H9 (cell line): ENCODE data around the gene KIF13A. TPM values are rescaled to one million over a fixed set of nuclear protein-coding genes. Genes with fewer than 3 reads are reported as not detected.

Experiments
- DNase-seq: peaks from one replicate; pipeline ENCODE4 v3.0.0-alpha.2; 2017
- H2AFZ ChIP-seq: one replicate; pipeline ENCODE4 v1.6.1; 2013; ENCODE audit warnings: mild to moderate bottlenecking, low read length, control low read depth, moderate library complexity
- H2AK5ac ChIP-seq: 2 replicates; pipeline ENCODE4 v1.6.1; 2013; ENCODE audit warnings: low read length, control low read depth, mixed read lengths; ENCODE audit not compliant: insufficient read length
- H2BK120ac ChIP-seq: one replicate; pipeline ENCODE4 v1.6.1; 2013; ENCODE audit warnings: low read depth, mild to moderate bottlenecking, low read length, control low read depth, inconsistent platforms; ENCODE audit not compliant: poor library complexity, severe bottlenecking
- H2BK12ac ChIP-seq: 2 replicates; pipeline ENCODE4 v1.6.1; 2013; ENCODE audit warnings: low read length, control low read depth, mixed read lengths, low read depth; ENCODE audit not compliant: insufficient read length
- H2BK15ac ChIP-seq: 2 replicates; pipeline ENCODE4 v1.6.1; 2013; ENCODE audit warnings: low read depth, low read length, control low read depth
- H2BK20ac ChIP-seq: one replicate; pipeline ENCODE4 v1.6.1; 2013; ENCODE audit warnings: low read depth, mild to moderate bottlenecking, low read length, control low read depth, inconsistent platforms; ENCODE audit not compliant: poor library complexity, severe bottlenecking
- H2BK5ac ChIP-seq: 2 replicates; pipeline ENCODE4 v1.6.1; 2013; ENCODE audit warnings: low read length, control low read depth, mixed read lengths; ENCODE audit not compliant: insufficient read length
- H3K14ac ChIP-seq: 2 replicates; pipeline ENCODE4 v1.6.1; 2013; ENCODE audit warnings: low read length, control low read depth; ENCODE audit not compliant: insufficient read depth
- H3K18ac ChIP-seq: 2 replicates; pipeline ENCODE4 v1.6.1; 2013; ENCODE audit warnings: low read depth, mild to moderate bottlenecking, mixed read lengths, low read length, control low read depth; ENCODE audit not compliant: insufficient read length
- H3K23ac ChIP-seq: 2 replicates; pipeline ENCODE4 v1.6.1; 2013; ENCODE audit warnings: low read length, control low read depth, mixed read lengths, low read depth; ENCODE audit not compliant: insufficient read length
- H3K23me2 ChIP-seq: 2 replicates; pipeline ENCODE4 v1.6.1; 2013; ENCODE audit warnings: low read depth, mild to moderate bottlenecking, mixed read lengths, low read length, control low read depth; ENCODE audit not compliant: insufficient read length, poor library complexity, severe bottlenecking
- H3K27ac ChIP-seq: 2 replicates; pipeline ENCODE4 v1.5.1; 2013; ENCODE audit warnings: low read length, control low read depth, mixed read lengths, low read depth; ENCODE audit not compliant: insufficient read length
- H3K27me3 ChIP-seq: 2 replicates; pipeline ENCODE4 v1.6.1; 2013; ENCODE audit warnings: low read length, control low read depth, inconsistent platforms; ENCODE audit not compliant: insufficient read depth
- H3K4ac ChIP-seq: 2 replicates; pipeline ENCODE4 v1.6.1; 2013; ENCODE audit warnings: low read depth, mild to moderate bottlenecking, control low read depth, inconsistent platforms, low read length, moderate library complexity
- H3K4me1 ChIP-seq: 2 replicates; pipeline ENCODE4 v1.6.1; 2013; ENCODE audit warnings: low read length, control low read depth, inconsistent platforms; ENCODE audit not compliant: insufficient read depth
- H3K4me2 ChIP-seq: 2 replicates; pipeline ENCODE4 v1.6.1; 2013; ENCODE audit warnings: low read length, control low read depth, mixed read lengths; ENCODE audit not compliant: insufficient read length, insufficient read depth
- H3K56ac ChIP-seq: 2 replicates; pipeline ENCODE4 v1.6.1; 2013; ENCODE audit warnings: low read depth, mild to moderate bottlenecking, mixed read lengths, low read length, control low read depth; ENCODE audit not compliant: insufficient read length
- H3K79me1 ChIP-seq: 2 replicates; pipeline ENCODE4 v1.6.1; 2013; ENCODE audit warnings: low read depth, mild to moderate bottlenecking, moderate library complexity, low read length, control low read depth, inconsistent platforms; ENCODE audit not compliant: insufficient read depth, poor library complexity, severe bottlenecking
- H3K79me2 ChIP-seq: 2 replicates; pipeline ENCODE4 v1.6.1; 2013; ENCODE audit warnings: low read length, control low read depth, inconsistent platforms; ENCODE audit not compliant: insufficient read depth
- H3K9ac ChIP-seq: 2 replicates; pipeline ENCODE4 v1.6.1; 2013; ENCODE audit warnings: low read length, control low read depth, mixed read lengths; ENCODE audit not compliant: insufficient read length; ENCODE audit errors: extremely low read depth
- H3K9me3 ChIP-seq: one replicate; pipeline ENCODE4 v1.6.1; 2013; ENCODE audit warnings: low read depth, low read length, inconsistent platforms; ENCODE audit not compliant: control insufficient read depth
- H3T11ph ChIP-seq: one replicate; pipeline ENCODE4 v1.6.1; 2013; ENCODE audit warnings: mild to moderate bottlenecking, low read length, control low read depth, inconsistent platforms
- H4K20me1 ChIP-seq: one replicate; pipeline ENCODE4 v1.6.1; 2013; ENCODE audit not compliant: control insufficient read depth, insufficient read length, insufficient read depth
- H4K5ac ChIP-seq: 2 replicates; pipeline ENCODE4 v1.6.1; 2013; ENCODE audit warnings: low read depth, mild to moderate bottlenecking, mixed read lengths, low read length, control low read depth; ENCODE audit not compliant: insufficient read length
- H4K8ac ChIP-seq: replicated peaks from 2 replicates; pipeline ENCODE4 v1.6.1; 2013; ENCODE audit warnings: low read length, control low read depth, mixed read lengths, low read depth; ENCODE audit not compliant: insufficient read length
- H4K91ac ChIP-seq: 2 replicates; pipeline ENCODE4 v1.6.1; 2013; ENCODE audit warnings: low read depth, mild to moderate bottlenecking, moderate library complexity, mixed read lengths, low read length, control low read depth; ENCODE audit not compliant: insufficient read length
- H3K27ac Mint-ChIP-seq, 3 experiments: 2 replicates in 2 of 3; 3 replicates in 1 of 3; pipeline ENCODE4 v1.8.0; 2020 to 2021; ENCODE audit warnings: mixed read lengths in 3 of 3, mild to moderate bottlenecking in 1 of 3, moderate library complexity in 1 of 3
- H3K27me3 Mint-ChIP-seq: 2 replicates; pipeline ENCODE4 v1.8.0; 2021; ENCODE audit warnings: low read depth, mild to moderate bottlenecking, moderate library complexity, mixed read lengths
- H3K36me3 Mint-ChIP-seq, 3 experiments: 2 replicates in 2 of 3; 3 replicates in 1 of 3; pipeline ENCODE4 v1.8.0; 2020 to 2021; ENCODE audit warnings: low read depth in 3 of 3, mixed read lengths in 3 of 3; ENCODE audit not compliant: insufficient read depth in 1 of 3
- H3K4me1 Mint-ChIP-seq, 2 experiments: 2 replicates each; pipeline ENCODE4 v1.8.0; 2020; ENCODE audit warnings: mixed read lengths in 2 of 2
- H3K4me3 Mint-ChIP-seq, 2 experiments: 2 replicates in 1 of 2; 3 replicates in 1 of 2; pipeline ENCODE4 v1.8.0; 2020 to 2021; ENCODE audit warnings: mild to moderate bottlenecking in 2 of 2, mixed read lengths in 2 of 2, moderate library complexity in 1 of 2
- H3K9me3 Mint-ChIP-seq, 2 experiments: 2 replicates in 1 of 2; 3 replicates in 1 of 2; pipeline ENCODE4 v1.8.0; 2020; ENCODE audit warnings: mild to moderate bottlenecking in 2 of 2, mixed read lengths in 2 of 2, moderate library complexity in 1 of 2
- WGBS: extraction: QIAGEN DNeasy Blood & Tissue Kit; methylation state at CpG from one replicate; pipeline ENCODE4 v1.1.7; 2013; ENCODE audit warnings: missing lambda C conversion rate, low lambda C conversion rate, mixed read lengths; ENCODE audit not compliant: insufficient read length; ENCODE audit errors: extremely low coverage; 5-methylcytosine and 5-hydroxymethylcytosine counted together
- total RNA-seq: library from RNA; stranded (reverse); gene quantifications from 2 replicates; pipeline ENCODE4 v1.2.1, GENCODE V29; 2021
- TF ChIP-seq, protein P1 (sequence below): fragments of 200-600 bp; sonication (generic); conservative IDR thresholded peaks from 3 replicates; pipeline ENCODE4 v1.8.0; 2021; ENCODE audit warnings: antibody characterized with exemption, mild to moderate bottlenecking

KIF13A gene
- total RNA-seq, 1 experiment from 2014 or later: 38.2 TPM

DNA sequence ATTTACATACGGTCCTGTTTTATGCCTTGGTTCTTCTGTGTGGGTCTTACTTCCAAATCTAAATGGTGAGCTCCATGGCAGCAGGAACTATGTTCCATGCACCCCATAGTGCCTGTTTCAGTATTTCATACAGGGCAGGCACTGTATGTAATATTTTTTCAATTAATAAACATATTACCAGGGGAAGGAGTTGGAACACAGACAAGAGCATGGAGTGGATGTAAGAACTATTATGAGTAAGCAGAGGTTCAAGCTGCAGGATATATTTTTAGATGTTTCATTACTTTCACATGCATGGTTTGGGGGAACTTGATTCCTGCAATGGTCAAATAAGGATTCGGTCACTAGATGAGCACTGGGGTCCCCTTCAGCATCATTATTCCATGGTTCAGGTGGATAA, 108.3 kb downstream of the KIF13A start:
- Histone ChIP-seq H4K5ac (no peak overlapping the region), H3K79me1 (no peaks in the 10 kb centered on the region), H2BK15ac (no peak overlapping the region), H3K18ac (no peak overlapping the region), H3K9me3 (no peaks in the 10 kb centered on the region), H4K8ac (no peak overlapping the region), H3T11ph (no peak overlapping the region), H3K14ac (no peak overlapping the region), H3K23ac (no peak overlapping the region), H3K27me3 (no peaks in the 10 kb centered on the region), H2AK5ac (no peak overlapping the region), H3K79me2 (no peaks in the 10 kb centered on the region), H3K56ac (no peak overlapping the region), H3K23me2 (no peaks in the 10 kb centered on the region), H3K4me1 (0 out of 2 replicates have a peak, but pooled peaks cover 3% of the 10 kb centered on the region), H3K9ac (no peak overlapping the region), H3K27ac (no peak overlapping the region), H2BK12ac (no peak overlapping the region), H2BK20ac (no peak overlapping the region), H2BK120ac (no peak overlapping the region), H4K91ac (no peak overlapping the region), H2AFZ (no peak overlapping the region), H2BK5ac (no peak overlapping the region), H3K4ac (no peak overlapping the region), H3K4me2 (no peak overlapping the region), H4K20me1 (no peaks in the 10 kb centered on the region)
- WGBS: no CpG with 5 or more reads among the region's 2 CpGs
- TF ChIP-seq, protein P1, sequence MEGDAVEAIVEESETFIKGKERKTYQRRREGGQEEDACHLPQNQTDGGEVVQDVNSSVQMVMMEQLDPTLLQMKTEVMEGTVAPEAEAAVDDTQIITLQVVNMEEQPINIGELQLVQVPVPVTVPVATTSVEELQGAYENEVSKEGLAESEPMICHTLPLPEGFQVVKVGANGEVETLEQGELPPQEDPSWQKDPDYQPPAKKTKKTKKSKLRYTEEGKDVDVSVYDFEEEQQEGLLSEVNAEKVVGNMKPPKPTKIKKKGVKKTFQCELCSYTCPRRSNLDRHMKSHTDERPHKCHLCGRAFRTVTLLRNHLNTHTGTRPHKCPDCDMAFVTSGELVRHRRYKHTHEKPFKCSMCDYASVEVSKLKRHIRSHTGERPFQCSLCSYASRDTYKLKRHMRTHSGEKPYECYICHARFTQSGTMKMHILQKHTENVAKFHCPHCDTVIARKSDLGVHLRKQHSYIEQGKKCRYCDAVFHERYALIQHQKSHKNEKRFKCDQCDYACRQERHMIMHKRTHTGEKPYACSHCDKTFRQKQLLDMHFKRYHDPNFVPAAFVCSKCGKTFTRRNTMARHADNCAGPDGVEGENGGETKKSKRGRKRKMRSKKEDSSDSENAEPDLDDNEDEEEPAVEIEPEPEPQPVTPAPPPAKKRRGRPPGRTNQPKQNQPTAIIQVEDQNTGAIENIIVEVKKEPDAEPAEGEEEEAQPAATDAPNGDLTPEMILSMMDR: no peak
- no peaks in the 10 kb centered on the region for H3K9me3 Mint-ChIP-seq
- no peak for DNase-seq
- peaks cover 11% of the 10 kb centered on the region in 2 experiments; a peak in 3 of 4 replicates for H3K4me1 Mint-ChIP-seq
- no peaks in the 10 kb centered on the region for H3K36me3 Mint-ChIP-seq
- H3K4me3 Mint-ChIP-seq: no peak overlapping the region
- no peak overlapping the region; a peak in 1 of 7 replicates for H3K27ac Mint-ChIP-seq
- no peaks in the 10 kb centered on the region for H3K27me3 Mint-ChIP-seq
